DOHH2 (cell line): ENCODE data around the gene SPINK8.
"Not testable (repeated sequence)": the region's sequence is repeated elsewhere in the genome, so short reads cannot be mapped to it uniquely, and the experiment has no call there.

Experiments
- H3F3A ChIP-seq: fragments of 200-600 bp; sonication (generic), shearing (Covaris generic); 2 replicates; pipeline ENCODE4 v1.6.0; 2016; ENCODE audit warnings: antibody characterized with exemption, mild to moderate bottlenecking; ENCODE audit not compliant: control insufficient read depth, insufficient read depth
- H3K27ac ChIP-seq: fragments of 200-600 bp; sonication (generic); 2 replicates; pipeline ENCODE4 v1.5.1; 2014; ENCODE audit warnings: low read depth, mild to moderate bottlenecking, low read length, moderate library complexity
- H3K27me3 ChIP-seq: fragments of 200-600 bp; sonication (generic); 2 replicates; pipeline ENCODE4 v1.6.1; 2014; ENCODE audit warnings: mild to moderate bottlenecking, low read length, mixed read lengths; ENCODE audit not compliant: control insufficient read depth
- H3K36me3 ChIP-seq: fragments of 200-600 bp; sonication (generic); 2 replicates; pipeline ENCODE4 v1.6.1; 2014; ENCODE audit warnings: mild to moderate bottlenecking, low read length, moderate library complexity, mixed read lengths; ENCODE audit not compliant: control insufficient read depth
- H3K4me1 ChIP-seq: fragments of 200-600 bp; sonication (generic); 2 replicates; pipeline ENCODE4 v1.6.1; 2014; ENCODE audit warnings: mild to moderate bottlenecking, low read length, mixed read lengths; ENCODE audit not compliant: control insufficient read depth
- H3K4me2 ChIP-seq: fragments of 200-600 bp; sonication (generic); 2 replicates; pipeline ENCODE4 v1.6.0; 2014; ENCODE audit warnings: mild to moderate bottlenecking, low read length, moderate library complexity
- H3K4me3 ChIP-seq: fragments of 200-600 bp; sonication (generic); 2 replicates; pipeline ENCODE4 v1.5.1; 2014; ENCODE audit warnings: mild to moderate bottlenecking, low read length, mixed read lengths
- H3K79me2 ChIP-seq: fragments of 200-600 bp; sonication (generic); 2 replicates; pipeline ENCODE4 v1.6.1; 2014; ENCODE audit warnings: mild to moderate bottlenecking, low read length, mixed read lengths; ENCODE audit not compliant: control insufficient read depth
- H3K9me2 ChIP-seq: fragments of 200-600 bp; sonication (generic); replicated peaks from 2 replicates; pipeline ENCODE4 v1.6.1; 2014; ENCODE audit warnings: mild to moderate bottlenecking, low read length, mixed read lengths; ENCODE audit not compliant: control insufficient read depth
- H3K9me3 ChIP-seq: fragments of 200-600 bp; sonication (generic); 2 replicates; pipeline ENCODE4 v1.6.1; 2014; ENCODE audit warnings: antibody characterized with exemption, low read length, mixed read lengths; ENCODE audit not compliant: control insufficient read depth, insufficient read depth
- H4K20me1 ChIP-seq: fragments of 200-600 bp; sonication (generic); 2 replicates; pipeline ENCODE4 v1.6.0; 2014; ENCODE audit warnings: low read depth, mild to moderate bottlenecking, antibody characterized with exemption, low read length, moderate library complexity; ENCODE audit not compliant: control insufficient read depth, insufficient read depth
- EZH2phosphoT487 ChIP-seq: fragments of 200-600 bp; sonication (generic); IDR thresholded peaks from 2 replicates; pipeline ENCODE4 v1.6.1; 2017; ENCODE audit warnings: borderline replicate concordance, mild to moderate bottlenecking, antibody characterized with exemption, low read length, moderate library complexity, mixed read lengths
- TF ChIP-seq, protein P1 (sequence below): fragments of 200-600 bp; sonication (generic); IDR thresholded peaks from one replicate; pipeline ENCODE4 v1.5.1; 2014; ENCODE audit warnings: antibody characterized with exemption, mild to moderate bottlenecking, low read depth, low read length; ENCODE audit not compliant: poor library complexity, severe bottlenecking

SPINK8 gene

DNA sequence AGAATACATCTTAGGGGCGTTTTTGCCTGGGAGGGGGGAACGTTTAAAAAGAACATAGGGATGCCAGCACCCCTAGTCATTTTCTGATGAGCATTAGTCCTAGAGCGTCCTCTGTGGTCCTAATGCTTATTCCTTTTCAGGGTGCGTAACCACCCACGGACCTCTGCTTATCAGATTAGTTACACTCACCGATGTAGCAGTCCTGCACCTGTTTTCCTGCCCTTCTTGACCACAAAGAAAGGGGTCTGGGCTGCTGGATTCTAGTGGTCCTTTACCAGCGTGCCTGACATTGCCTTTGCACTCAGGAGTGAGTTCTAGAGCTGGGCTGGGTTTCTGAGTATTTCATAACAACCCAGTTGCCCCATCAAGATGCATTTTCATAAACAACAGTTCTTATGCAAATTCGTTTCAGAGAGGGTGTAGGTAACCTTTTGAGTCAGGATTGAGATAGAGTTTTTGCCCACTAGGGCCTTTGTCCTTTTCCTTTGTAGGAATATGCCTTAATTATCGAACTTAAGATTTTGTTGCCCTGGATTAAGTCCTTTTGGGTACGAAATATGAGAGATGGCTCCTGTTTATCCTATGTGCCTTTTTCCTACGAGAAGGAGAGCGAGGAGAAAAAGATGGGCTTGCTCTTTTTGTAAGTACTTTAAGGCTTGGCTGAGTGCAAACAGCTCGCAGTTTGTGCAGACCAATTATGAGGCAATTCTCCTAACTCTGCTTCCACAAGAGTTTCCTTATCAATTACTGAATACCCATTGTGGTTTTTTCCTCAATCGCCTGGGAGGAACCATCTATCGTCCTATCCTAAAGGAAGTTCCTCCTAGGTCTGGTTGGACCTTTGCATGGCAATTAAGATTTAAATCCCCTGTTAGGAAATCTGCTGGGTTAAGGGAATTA, at the start of gene SPINK8:
Gene SPINK8 (minus strand): TSS at position 316 of the 900 bp plus-strand sequence. CDS start 5,320 bp downstream, outside the sequence.
- H3K27ac ChIP-seq, H3K9me3 ChIP-seq, H3K9me2 ChIP-seq, H4K20me1 ChIP-seq, H3K27me3 ChIP-seq, H3K4me2 ChIP-seq, H3K36me3 ChIP-seq, H3F3A ChIP-seq, H3K79me2 ChIP-seq, H3K4me3 ChIP-seq, H3K4me1 ChIP-seq: not testable (repeated sequence)

DNA sequence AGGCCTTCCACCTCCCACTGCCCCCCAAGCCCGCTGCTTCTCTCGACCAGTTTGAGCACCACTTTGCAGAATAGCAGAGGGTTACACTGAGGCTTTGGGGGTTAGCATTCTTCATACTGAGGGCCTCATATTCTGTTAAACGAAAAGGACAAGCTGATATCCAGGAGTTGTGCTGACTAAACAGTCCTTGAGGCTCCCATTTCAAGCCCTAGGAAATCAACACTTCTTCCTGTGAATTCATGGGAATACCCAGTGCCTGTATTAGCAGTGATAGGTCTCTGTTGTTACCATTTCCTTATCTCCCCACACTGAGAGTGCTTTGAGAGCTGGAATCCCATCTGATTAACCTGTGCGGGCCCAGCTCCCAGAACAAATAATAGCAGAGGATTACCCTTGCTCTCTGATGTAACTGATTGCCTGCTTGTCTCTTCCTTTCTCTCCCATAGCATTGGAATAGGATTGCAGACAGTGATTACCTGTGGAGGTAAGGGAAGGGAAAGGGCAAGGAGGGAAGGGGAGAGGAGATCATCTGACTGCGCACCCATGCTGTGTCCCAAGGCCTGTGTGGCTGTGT, 39.5 kb upstream of the SPINK8 start:
- Histone ChIP-seq H3K4me3 (no peak overlapping the region), H3K4me2 (no peak overlapping the region), H3K27ac (no peak overlapping the region), H3K79me2 (no peaks in the 10 kb centered on the region), H3K4me1 (peaks cover 4% of the 10 kb centered on the region; the same call in 1 of the 2 replicates), H3K36me3 (no peaks in the 10 kb centered on the region), H3K9me3 (no peaks in the 10 kb centered on the region), H4K20me1 (no peaks in the 10 kb centered on the region), H3K9me2 (no peaks in the 10 kb centered on the region), H3F3A (no peaks in the 10 kb centered on the region), H3K27me3 (peaks cover 5% of the 10 kb centered on the region; the same call in 1 of the 2 replicates)
- TF ChIP-seq EZH2phosphoT487: no peak
- TF ChIP-seq, protein P1, sequence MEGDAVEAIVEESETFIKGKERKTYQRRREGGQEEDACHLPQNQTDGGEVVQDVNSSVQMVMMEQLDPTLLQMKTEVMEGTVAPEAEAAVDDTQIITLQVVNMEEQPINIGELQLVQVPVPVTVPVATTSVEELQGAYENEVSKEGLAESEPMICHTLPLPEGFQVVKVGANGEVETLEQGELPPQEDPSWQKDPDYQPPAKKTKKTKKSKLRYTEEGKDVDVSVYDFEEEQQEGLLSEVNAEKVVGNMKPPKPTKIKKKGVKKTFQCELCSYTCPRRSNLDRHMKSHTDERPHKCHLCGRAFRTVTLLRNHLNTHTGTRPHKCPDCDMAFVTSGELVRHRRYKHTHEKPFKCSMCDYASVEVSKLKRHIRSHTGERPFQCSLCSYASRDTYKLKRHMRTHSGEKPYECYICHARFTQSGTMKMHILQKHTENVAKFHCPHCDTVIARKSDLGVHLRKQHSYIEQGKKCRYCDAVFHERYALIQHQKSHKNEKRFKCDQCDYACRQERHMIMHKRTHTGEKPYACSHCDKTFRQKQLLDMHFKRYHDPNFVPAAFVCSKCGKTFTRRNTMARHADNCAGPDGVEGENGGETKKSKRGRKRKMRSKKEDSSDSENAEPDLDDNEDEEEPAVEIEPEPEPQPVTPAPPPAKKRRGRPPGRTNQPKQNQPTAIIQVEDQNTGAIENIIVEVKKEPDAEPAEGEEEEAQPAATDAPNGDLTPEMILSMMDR: no peak

DNA sequence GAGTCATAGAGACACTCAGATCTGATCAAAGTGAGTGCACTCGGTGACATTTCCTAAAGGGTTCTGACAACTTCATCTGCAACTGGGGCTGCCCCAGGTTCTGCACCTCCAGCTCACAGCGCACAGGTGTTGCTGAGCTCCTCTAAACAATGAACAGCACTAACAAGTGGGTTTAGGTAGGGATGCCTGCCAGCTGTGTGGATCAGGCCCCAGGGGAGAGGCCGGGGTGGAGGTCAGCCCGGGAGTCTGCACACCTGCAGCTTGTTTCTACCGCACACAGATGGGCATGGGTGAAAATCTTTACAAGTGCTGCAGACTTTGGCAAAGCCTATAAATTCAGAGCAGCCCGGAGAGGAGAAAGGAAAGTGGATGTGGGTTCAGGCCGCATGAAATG, 38.9 kb upstream of the SPINK8 start:
- Histone ChIP-seq H3K36me3 (no peaks in the 10 kb centered on the region), H3K4me1 (peaks cover 4% of the 10 kb centered on the region; the same call in 1 of the 2 replicates), H3K27me3 (peaks cover 3% of the 10 kb centered on the region; the same call in 1 of the 2 replicates), H3K9me2 (no peaks in the 10 kb centered on the region), H3K79me2 (no peaks in the 10 kb centered on the region), H4K20me1 (no peaks in the 10 kb centered on the region), H3K4me3 (no peak overlapping the region), H3K9me3 (no peaks in the 10 kb centered on the region), H3F3A (no peaks in the 10 kb centered on the region), H3K4me2 (no peak overlapping the region), H3K27ac (no peak overlapping the region)
- TF ChIP-seq, protein P1: no peak
- no peak for TF ChIP-seq EZH2phosphoT487
